ENCODE results near the gene IMP4.

Gene IMP4

GRCh38 chr2:130393318-130393910 lies 50.7 kb downstream of the IMP4 start:
- TF ChIP-seq CTCF (conservative IDR thresholded peaks at IDR 0.05) = no peak
- no peak overlapping the region for H3K27ac ChIP-seq
